Type B pancreatic cell (in vitro differentiated cells): Measurements from ENCODE around the gene ADCY7. TPM values are rescaled to one million over a fixed set of nuclear protein-coding genes. Genes with fewer than 3 reads are reported as not detected.

Experiments
- DNase-seq: peaks from one replicate; pipeline ENCODE4 v3.0.0; 2021; ENCODE audit warnings: mixed read lengths; ENCODE audit not compliant: unreplicated experiment; ENCODE audit errors: extremely low spot score
- H3K27ac Mint-ChIP-seq: 2 replicates; pipeline ENCODE4 v1.8.0; 2021; ENCODE audit warnings: mild to moderate bottlenecking, mixed read lengths
- H3K27me3 Mint-ChIP-seq: 2 replicates; pipeline ENCODE4 v1.8.0; 2021; ENCODE audit warnings: mixed read lengths
- H3K36me3 Mint-ChIP-seq: 2 replicates; pipeline ENCODE4 v1.8.0; 2021; ENCODE audit warnings: mixed read lengths
- H3K4me1 Mint-ChIP-seq: one replicate; pipeline ENCODE4 v1.8.0; 2021; ENCODE audit warnings: mixed read lengths; ENCODE audit not compliant: unreplicated experiment
- H3K4me3 Mint-ChIP-seq: 2 replicates; pipeline ENCODE4 v1.8.0; 2021; ENCODE audit warnings: mild to moderate bottlenecking, mixed read lengths
- H3K9me3 Mint-ChIP-seq: 2 replicates; pipeline ENCODE4 v1.8.0; 2021; ENCODE audit warnings: mixed read lengths
- CTCF ChIP-seq: fragments of 200-600 bp; sonication (generic); conservative IDR thresholded peaks from 2 replicates; pipeline ENCODE4 v1.5.0; 2021; ENCODE audit warnings: antibody characterized with exemption, mild to moderate bottlenecking
- total RNA-seq: library from RNA; stranded (reverse); gene quantifications from 2 replicates; pipeline ENCODE4 v1.2.1, GENCODE V29; 2021; ENCODE audit warnings: low replicate concordance

The ADCY7 gene
- total RNA-seq, 1 donor from 2014 or later: 16.8 TPM

GRCh38 chr16:50228364-50228868 lies 37.9 kb upstream of the ADCY7 start:
- no peak for DNase-seq
- no peak for TF ChIP-seq CTCF
- peaks cover 17% of the 10 kb centered on the region for H3K36me3 Mint-ChIP-seq
- H3K27ac Mint-ChIP-seq: no peak overlapping the region
- H3K27me3 Mint-ChIP-seq: no peaks in the 10 kb centered on the region
- no peaks in the 10 kb centered on the region for H3K4me1 Mint-ChIP-seq
- no peak overlapping the region for H3K4me3 Mint-ChIP-seq
- no peaks in the 10 kb centered on the region for H3K9me3 Mint-ChIP-seq

GRCh38 chr16:50229149-50229726 lies 37.1 kb upstream of the ADCY7 start:
- Mint-ChIP-seq H3K27me3 (no peaks in the 10 kb centered on the region), H3K27ac (no peak overlapping the region), H3K4me1 (peaks cover 4% of the 10 kb centered on the region), H3K4me3 (no peak overlapping the region), H3K9me3 (no peaks in the 10 kb centered on the region), H3K36me3 (peaks cover 13% of the 10 kb centered on the region)
- DNase-seq: no peak
- TF ChIP-seq CTCF: no peak

- Mint-ChIP-seq H3K36me3 (no peaks in the 10 kb centered on the region), H3K9me3 (no peaks in the 10 kb centered on the region), H3K27ac (peak overlapping the region; percentile 69), H3K27me3 (no peaks in the 10 kb centered on the region), H3K4me3 (peak overlapping the region; percentile 40), H3K4me1 (peaks cover 24% of the 10 kb centered on the region)
- no peak for TF ChIP-seq CTCF
- no peak for DNase-seq
Observed at GRCh38 chr16:50234771-50235556, 31.4 kb upstream of the ADCY7 start.

GRCh38 chr16:50235581-50235980 lies 30.8 kb upstream of the ADCY7 start:
- H3K4me3 Mint-ChIP-seq: peak overlapping the region; percentile 40
- no peak for TF ChIP-seq CTCF
- peak overlapping the region; percentile 69 for H3K27ac Mint-ChIP-seq
- H3K4me1 Mint-ChIP-seq: peaks cover 28% of the 10 kb centered on the region
- no peaks in the 10 kb centered on the region for H3K9me3 Mint-ChIP-seq
- H3K36me3 Mint-ChIP-seq: no peaks in the 10 kb centered on the region
- H3K27me3 Mint-ChIP-seq: peaks cover 4% of the 10 kb centered on the region
- DNase-seq: no peak

- no peaks in the 10 kb centered on the region for H3K9me3 Mint-ChIP-seq
- peaks cover 4% of the 10 kb centered on the region for H3K27me3 Mint-ChIP-seq
- peaks cover 35% of the 10 kb centered on the region for H3K4me1 Mint-ChIP-seq
- H3K36me3 Mint-ChIP-seq: no peaks in the 10 kb centered on the region
- no peak for DNase-seq
- no peak overlapping the region for H3K27ac Mint-ChIP-seq
- no peak for TF ChIP-seq CTCF
- H3K4me3 Mint-ChIP-seq: no peak overlapping the region
Observed at GRCh38 chr16:50238314-50238713, 28.0 kb upstream of the ADCY7 start.
